GM13976 (cell line): ENCODE results near the gene P3H2.
A peak's percentile ranks its signal among the peaks of the same experiment; 100 is the strongest.

Source experiments
- DNase-seq: peaks from one replicate; pipeline ENCODE4 v3.0.0; 2012; ENCODE audit warnings: low spot score
- CTCF ChIP-seq: IDR thresholded peaks from 2 replicates; pipeline ENCODE4 v1.5.1; 2012; ENCODE audit warnings: borderline replicate concordance, mild to moderate bottlenecking; ENCODE audit not compliant: insufficient read depth; ENCODE audit errors: extremely low read depth, missing control alignments, control extremely low read depth
- in situ Hi-C: fragments of 300-500 bp; cut with MboI; formaldehyde crosslinking; loops from one replicate; pipeline ENCODE4 v1.12.0; 2022; ENCODE audit warnings: low sequenced_read_pairs, mixed read lengths, inconsistent platforms; ENCODE audit not compliant: unreplicated experiment

Gene P3H2

GRCh38 chr3:190101320-190102011 lies 19.2 kb downstream of the P3H2 start:
- in situ Hi-C loops: no loop called here
- no peak for DNase-seq
- no peak for TF ChIP-seq CTCF

GRCh38 chr3:190099099-190099498 lies 21.6 kb downstream of the P3H2 start:
- in situ Hi-C loops: no loop called here
- TF ChIP-seq CTCF: no peak
- DNase-seq: no peak

- in situ Hi-C loops: no loop called here
- TF ChIP-seq CTCF: no peak
- no peak for DNase-seq
Measured at GRCh38 chr3:190097617-190098016, 23.1 kb downstream of the P3H2 start.

- DNase-seq: peak; percentile 48
- no peak for TF ChIP-seq CTCF
- in situ Hi-C loops: no loop called here
Measured at GRCh38 chr3:190097025-190097424, 23.7 kb downstream of the P3H2 start.

GRCh38 chr3:190096345-190096744 lies 24.4 kb downstream of the P3H2 start:
- DNase-seq: peak; percentile 41
- TF ChIP-seq CTCF: no peak
- in situ Hi-C loops: no loop called here

- no peak for TF ChIP-seq CTCF
- in situ Hi-C loops: no loop called here
- no peak for DNase-seq
Measured at GRCh38 chr3:190094160-190094718, 26.5 kb downstream of the P3H2 start.

GRCh38 chr3:190092250-190092649 lies 28.4 kb downstream of the P3H2 start:
- in situ Hi-C loops: no loop called here
- DNase-seq: no peak
- no peak for TF ChIP-seq CTCF
